ENCODE results near the gene SYTL3. TPM values are rescaled to one million over a fixed set of nuclear protein-coding genes. Genes with fewer than 3 reads are reported as not detected.

SYTL3 gene
- total and polyA plus RNA-seq, 5 experiments from 2014 or later: 11.1 to 16.1 (median 15.7) TPM

- Mint-ChIP-seq H3K4me1 (peaks cover 0 to 4% (median 0%) of the 10 kb centered on the region in 4 donors), H3K27ac (peak overlapping the region in 9 of 10 donors; percentile 29 to 89 (median 65)), H3K27me3 (no peaks in the 10 kb centered on the region), H3K9me3 (no peaks in the 10 kb centered on the region), H3K36me3 (peaks cover 4 to 60% (median 28%) of the 10 kb centered on the region in 3 donors), H3K4me3 (peak overlapping the region in 2 of 10 donors; percentile 0 to 77)
- POLR2A ChIA-PET: interaction anchor here (0.6 to 1.5 kb wide), 5 partner anchors 16 to 111 kb away, joined by 3 read pairs; no protein-coding TSS in a partner anchor
- DNase-seq (no peak), ATAC-seq (no peak)
These were observed 113.8 kb downstream of the SYTL3 start for GRCh38 chr6:158763434-158764182.

GRCh38 chr6:158764183-158764849 lies 114.5 kb downstream of the SYTL3 start:
- Mint-ChIP-seq H3K36me3 (peaks cover 4 to 63% (median 31%) of the 10 kb centered on the region in 3 donors), H3K27ac (peak overlapping the region; percentile 19 to 89 (median 65)), H3K27me3 (no peaks in the 10 kb centered on the region), H3K4me1 (peaks cover 0 to 4% (median 0%) of the 10 kb centered on the region in 4 donors), H3K9me3 (no peaks in the 10 kb centered on the region), H3K4me3 (peak overlapping the region in 1 of 10 donors; percentile 77)
- POLR2A ChIA-PET: interaction anchor here (1.1 to 1.5 kb wide), 4 partner anchors 17 to 105 kb away, joined by 3 read pairs; no protein-coding TSS in a partner anchor
- no peak for DNase-seq
- peak in 1 of 2 donors; percentile 9 for ATAC-seq

- Mint-ChIP-seq H3K27me3 (no peaks in the 10 kb centered on the region), H3K4me1 (peaks cover 0 to 4% (median 1%) of the 10 kb centered on the region in 4 donors)
- POLR2A ChIA-PET: interaction anchor here (1.1 to 1.4 kb wide), 3 partner anchors 16 to 104 kb away, joined by 3 read pairs; no protein-coding TSS in a partner anchor
These were observed 115.1 kb downstream of the SYTL3 start for GRCh38 chr6:158764926-158765325.

GRCh38 chr6:158765499-158766068 lies 115.7 kb downstream of the SYTL3 start:
- Mint-ChIP-seq H3K4me3 (peak overlapping the region in 1 of 10 donors; percentile 29), H3K27me3 (no peaks in the 10 kb centered on the region), H3K9me3 (no peaks in the 10 kb centered on the region), H3K36me3 (peaks cover 4 to 76% (median 44%) of the 10 kb centered on the region in 3 donors), H3K4me1 (peaks cover 3 to 5% (median 4%) of the 10 kb centered on the region in 4 donors), H3K27ac (peak overlapping the region in 7 of 10 donors; percentile 37 to 85 (median 61))
- POLR2A ChIA-PET: interaction anchor here (0.6 to 1.1 kb wide), 3 partner anchors 15 to 146 kb away, joined by 3 to 5 read pairs (median 3); no protein-coding TSS in a partner anchor
- peak in 1 of 2 donors; percentile 8 for ATAC-seq
- DNase-seq: peak in 1 of 10 donors; percentile 13

More at GRCh38 chr6:158764926-158765325, 115.1 kb downstream of the SYTL3 start:
- Mint-ChIP-seq H3K27ac (peak overlapping the region in 5 of 10 donors; percentile 6 to 79 (median 27)), H3K9me3 (no peaks in the 10 kb centered on the region), H3K36me3 (peaks cover 4 to 69% (median 37%) of the 10 kb centered on the region in 3 donors), H3K4me3 (peak overlapping the region in 1 of 10 donors; percentile 14)
- ATAC-seq: peak; percentile 1 to 24
- DNase-seq: no peak

DNA sequence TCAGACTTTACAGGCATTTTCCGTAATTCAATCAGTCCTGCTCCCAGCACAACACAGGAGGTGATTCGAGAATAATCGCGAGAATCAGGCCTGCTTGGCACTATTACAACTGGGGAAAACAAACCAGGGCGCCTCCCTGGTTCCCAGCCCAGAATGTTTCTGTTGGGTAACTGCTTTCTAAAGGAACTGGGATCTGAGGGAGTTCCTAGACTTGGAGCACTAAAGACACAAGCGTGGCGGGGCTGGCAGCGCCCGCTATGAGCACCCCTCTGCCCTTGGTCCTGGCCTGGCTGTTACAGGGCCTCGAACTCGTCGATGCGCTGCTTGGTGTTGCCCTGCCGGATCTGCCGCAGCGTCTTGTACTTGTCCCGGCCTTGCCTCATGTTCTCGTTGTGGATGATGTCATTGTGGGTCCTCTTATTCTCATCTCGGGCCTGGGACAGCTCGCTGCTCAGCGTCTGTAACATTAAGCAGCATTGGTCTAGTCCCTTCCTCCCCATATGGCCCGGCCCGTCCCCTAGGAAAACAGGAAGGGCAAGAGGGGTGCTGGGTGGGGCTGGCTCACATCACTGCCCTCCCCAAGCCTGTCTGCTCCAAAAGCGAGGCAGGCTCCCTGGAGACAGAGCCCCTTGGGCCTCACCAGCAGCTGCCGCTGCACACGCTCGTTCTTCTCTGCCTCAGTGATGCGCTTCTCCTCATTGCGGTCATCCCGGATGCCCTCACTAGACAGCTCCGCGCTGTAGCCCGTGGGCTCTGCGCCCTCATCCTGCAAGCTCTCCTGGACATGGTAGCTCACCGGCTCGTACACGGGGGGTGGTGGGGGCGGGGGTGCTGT lies 117.0 kb downstream of the SYTL3 start:
- DNase-seq (peak in 1 of 10 donors; percentile 2), ATAC-seq (no peak)
- H3K4me1 Mint-ChIP-seq: peaks cover 12 to 17% (median 14%) of the 10 kb centered on the region in 4 donors
- POLR2A ChIA-PET: interaction anchor here (0.6 to 1.5 kb wide), 2 partner anchors 23 to 729 kb away, joined by 3 to 4 read pairs; no protein-coding TSS in a partner anchor
- H3K27ac Mint-ChIP-seq: peak overlapping the region in 7 of 10 donors; percentile 3 to 95 (median 49)
- peaks cover 4 to 84% (median 47%) of the 10 kb centered on the region in 3 donors for H3K36me3 Mint-ChIP-seq
- no peaks in the 10 kb centered on the region for H3K27me3 Mint-ChIP-seq
- H3K4me3 Mint-ChIP-seq: peak overlapping the region in 2 of 10 donors; percentile 15 to 35
- H3K9me3 Mint-ChIP-seq: no peaks in the 10 kb centered on the region

DNA sequence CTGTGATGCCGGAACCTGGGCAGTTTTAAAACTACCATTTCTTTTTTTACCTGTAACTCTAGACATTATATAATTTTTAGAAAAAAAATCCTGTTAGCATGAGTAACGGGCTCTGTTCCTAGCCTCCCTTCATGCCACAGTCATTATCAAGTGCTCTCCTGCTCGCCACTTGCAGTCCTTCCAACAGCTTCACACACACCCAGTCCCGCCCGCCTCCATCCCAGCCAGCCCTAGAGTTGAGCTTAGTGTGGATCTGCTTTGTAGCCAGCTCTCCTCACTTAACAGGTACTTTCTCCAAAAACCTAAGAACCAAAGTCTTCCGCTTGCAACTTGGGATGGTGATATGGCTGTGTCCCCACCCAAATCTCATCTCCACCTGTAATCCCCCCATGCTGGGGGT lies 117.9 kb downstream of the SYTL3 start:
- ATAC-seq: no peak
- H3K27ac Mint-ChIP-seq: peak overlapping the region in 8 of 10 donors; percentile 3 to 95 (median 68)
- H3K27me3 Mint-ChIP-seq: no peaks in the 10 kb centered on the region
- peaks cover 17 to 25% (median 22%) of the 10 kb centered on the region in 4 donors for H3K4me1 Mint-ChIP-seq
- peaks cover 4 to 84% (median 47%) of the 10 kb centered on the region in 3 donors for H3K36me3 Mint-ChIP-seq
- POLR2A ChIA-PET: interaction anchor here (1.5 kb wide), 1 partner anchor 22 kb away, joined by 3 read pairs; no protein-coding TSS in a partner anchor
- peak in 1 of 10 donors; percentile 3 for DNase-seq
- H3K4me3 Mint-ChIP-seq: peak overlapping the region in 2 of 10 donors; percentile 17 to 45
- H3K9me3 Mint-ChIP-seq: no peaks in the 10 kb centered on the region

DNA sequence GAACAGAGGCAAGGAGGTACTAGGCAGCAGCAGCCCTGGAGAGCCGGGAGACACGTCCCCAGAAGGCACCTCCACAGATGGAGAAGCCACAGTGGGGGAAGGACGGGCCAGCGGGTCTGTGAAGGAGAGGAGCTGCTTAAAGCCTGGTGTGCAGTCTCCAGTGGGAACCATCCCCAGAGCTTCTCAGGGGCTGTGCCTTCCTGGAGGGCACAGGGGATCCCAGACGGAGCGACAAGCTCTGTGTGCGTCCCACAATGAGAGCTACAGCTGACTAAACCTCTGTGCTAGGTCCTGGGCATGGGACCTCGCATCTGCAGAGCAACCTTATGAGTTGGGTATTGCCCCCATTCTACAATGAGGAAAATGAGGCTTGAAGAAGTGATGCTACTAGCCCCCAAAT lies 118.6 kb downstream of the SYTL3 start:
- DNase-seq: peak in 1 of 10 donors; percentile 3
- Mint-ChIP-seq H3K27ac (peak overlapping the region in 7 of 10 donors; percentile 41 to 95 (median 84)), H3K9me3 (no peaks in the 10 kb centered on the region), H3K4me3 (peak overlapping the region in 1 of 10 donors; percentile 20), H3K27me3 (no peaks in the 10 kb centered on the region), H3K36me3 (peaks cover 4 to 92% (median 47%) of the 10 kb centered on the region in 3 donors), H3K4me1 (peaks cover 23 to 32% (median 29%) of the 10 kb centered on the region in 4 donors)
- POLR2A ChIA-PET: interaction anchor here (0.9 to 1.5 kb wide), 3 partner anchors 21 to 207 kb away, joined by 3 read pairs; no protein-coding TSS in a partner anchor
- ATAC-seq: no peak

DNA sequence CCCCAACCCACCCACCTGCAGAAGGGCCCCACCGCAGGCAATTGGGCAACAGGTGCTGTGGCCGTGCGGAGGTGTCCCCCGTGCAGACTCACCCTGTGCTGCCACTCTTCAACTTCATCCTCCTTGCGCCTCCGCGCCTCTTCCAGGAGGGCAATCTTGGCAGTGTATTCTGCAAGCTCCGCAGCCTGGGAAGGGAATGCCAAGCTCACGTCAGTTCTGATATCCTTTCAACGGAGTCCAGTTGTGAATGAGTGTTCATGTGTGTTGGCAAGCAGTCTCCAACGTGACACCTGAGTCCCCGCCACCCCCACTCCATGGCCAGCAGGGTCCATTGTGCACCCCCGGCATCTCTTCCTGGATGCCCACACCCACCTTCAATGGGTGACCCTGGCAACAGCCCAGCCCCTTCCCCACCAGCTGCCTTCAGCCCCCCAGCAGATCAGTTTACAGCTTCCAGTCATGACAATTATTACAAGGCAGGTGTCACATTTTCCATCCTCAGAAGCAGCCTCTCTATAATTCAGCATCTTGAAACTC lies 119.4 kb downstream of the SYTL3 start:
- DNase-seq: peak in 1 of 10 donors; percentile 7
- Mint-ChIP-seq H3K4me1 (peaks cover 27 to 38% (median 32%) of the 10 kb centered on the region in 4 donors), H3K4me3 (peak overlapping the region in 3 of 10 donors; percentile 10 to 45 (median 37)), H3K36me3 (peaks cover 4 to 95% (median 49%) of the 10 kb centered on the region in 3 donors), H3K27me3 (no peaks in the 10 kb centered on the region), H3K27ac (peak overlapping the region in 9 of 10 donors; percentile 67 to 95 (median 89)), H3K9me3 (no peaks in the 10 kb centered on the region)
- ATAC-seq: no peak
- POLR2A ChIA-PET: interaction anchor here (0.6 to 1.2 kb wide), 3 partner anchors 34 to 206 kb away, joined by 3 read pairs; no protein-coding TSS in a partner anchor

GRCh38 chr6:158769771-158770432 lies 120.0 kb downstream of the SYTL3 start:
- ATAC-seq: no peak
- POLR2A ChIA-PET: interaction anchor here (0.6 kb wide), 1 partner anchor 148 kb away, joined by 3 read pairs; no protein-coding TSS in a partner anchor
- no peak for DNase-seq
- H3K36me3 Mint-ChIP-seq: peaks cover 4 to 97% (median 46%) of the 10 kb centered on the region in 3 donors
- H3K4me1 Mint-ChIP-seq: peaks cover 30 to 39% (median 35%) of the 10 kb centered on the region in 4 donors
- H3K9me3 Mint-ChIP-seq: no peaks in the 10 kb centered on the region
- H3K4me3 Mint-ChIP-seq: peak overlapping the region in 4 of 10 donors; percentile 2 to 52 (median 39)
- peak overlapping the region; percentile 53 to 95 (median 88) for H3K27ac Mint-ChIP-seq
- H3K27me3 Mint-ChIP-seq: no peaks in the 10 kb centered on the region

- POLR2A ChIA-PET: interaction anchor here (1.0 to 2.2 kb wide), 2 partner anchors 24 to 99 kb away, joined by 4 to 8 read pairs; no protein-coding TSS in a partner anchor
- no peaks in the 10 kb centered on the region for H3K9me3 Mint-ChIP-seq
- H3K36me3 Mint-ChIP-seq: peaks cover 4 to 97% (median 47%) of the 10 kb centered on the region in 3 donors
- peak; percentile 1 to 18 for ATAC-seq
- peaks cover 30 to 39% (median 36%) of the 10 kb centered on the region in 4 donors for H3K4me1 Mint-ChIP-seq
- DNase-seq: no peak
- H3K4me3 Mint-ChIP-seq: peak overlapping the region in 7 of 10 donors; percentile 38 to 66 (median 53)
- peak overlapping the region; percentile 67 to 95 (median 88) for H3K27ac Mint-ChIP-seq
- no peaks in the 10 kb centered on the region for H3K27me3 Mint-ChIP-seq
These were observed 120.9 kb downstream of the SYTL3 start for GRCh38 chr6:158770533-158771330.

Measured in naive thymus-derived CD8-positive, alpha-beta T cell (primary cell).